ENCODE measurements around the gene CCDC88B. TPM values are rescaled to one million over a fixed set of nuclear protein-coding genes. Genes with fewer than 3 reads are reported as not detected.

Gene CCDC88B
- total and polyA plus RNA-seq, 4 donors, result 3.5 to 4.9 (median 4.0) TPM

- peaks cover 9 to 22% (median 16%) of the 10 kb centered on the region in 4 donors for H3K4me1 ChIP-seq (ENCODE audit: control insufficient read depth in 4 of 4, insufficient read depth in 4 of 4, low read length in 3 of 4)
- no peak for TF ChIP-seq SP1 (IDR thresholded peaks at IDR 0.05)
- no peak for TF ChIP-seq HNF4A (conservative IDR thresholded peaks at IDR 0.05)
- no peak for TF ChIP-seq RXRA (IDR thresholded peaks at IDR 0.05)
- no peak for TF ChIP-seq RAD21 (IDR thresholded peaks at IDR 0.05)
- no peak for TF ChIP-seq FOXA1 (IDR thresholded peaks at IDR 0.05)
- TF ChIP-seq, protein P1, sequence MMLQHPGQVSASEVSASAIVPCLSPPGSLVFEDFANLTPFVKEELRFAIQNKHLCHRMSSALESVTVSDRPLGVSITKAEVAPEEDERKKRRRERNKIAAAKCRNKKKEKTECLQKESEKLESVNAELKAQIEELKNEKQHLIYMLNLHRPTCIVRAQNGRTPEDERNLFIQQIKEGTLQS (IDR thresholded peaks at IDR 0.05), result no peak
- no peak for TF ChIP-seq EGR1 (IDR thresholded peaks at IDR 0.05; ENCODE audit: low read depth in 2 of 2)
- no peak for TF ChIP-seq FOXA2 (IDR thresholded peaks at IDR 0.05)
- TF ChIP-seq, protein P2, sequence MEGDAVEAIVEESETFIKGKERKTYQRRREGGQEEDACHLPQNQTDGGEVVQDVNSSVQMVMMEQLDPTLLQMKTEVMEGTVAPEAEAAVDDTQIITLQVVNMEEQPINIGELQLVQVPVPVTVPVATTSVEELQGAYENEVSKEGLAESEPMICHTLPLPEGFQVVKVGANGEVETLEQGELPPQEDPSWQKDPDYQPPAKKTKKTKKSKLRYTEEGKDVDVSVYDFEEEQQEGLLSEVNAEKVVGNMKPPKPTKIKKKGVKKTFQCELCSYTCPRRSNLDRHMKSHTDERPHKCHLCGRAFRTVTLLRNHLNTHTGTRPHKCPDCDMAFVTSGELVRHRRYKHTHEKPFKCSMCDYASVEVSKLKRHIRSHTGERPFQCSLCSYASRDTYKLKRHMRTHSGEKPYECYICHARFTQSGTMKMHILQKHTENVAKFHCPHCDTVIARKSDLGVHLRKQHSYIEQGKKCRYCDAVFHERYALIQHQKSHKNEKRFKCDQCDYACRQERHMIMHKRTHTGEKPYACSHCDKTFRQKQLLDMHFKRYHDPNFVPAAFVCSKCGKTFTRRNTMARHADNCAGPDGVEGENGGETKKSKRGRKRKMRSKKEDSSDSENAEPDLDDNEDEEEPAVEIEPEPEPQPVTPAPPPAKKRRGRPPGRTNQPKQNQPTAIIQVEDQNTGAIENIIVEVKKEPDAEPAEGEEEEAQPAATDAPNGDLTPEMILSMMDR (IDR thresholded peaks at IDR 0.05; ENCODE audit: low read depth, low read length, missing input control), result no peak
- TF ChIP-seq JUND (IDR thresholded peaks at IDR 0.05), result no peak
- TF ChIP-seq NR2F2 (IDR thresholded peaks at IDR 0.05), result no peak
- TF ChIP-seq, protein P3, sequence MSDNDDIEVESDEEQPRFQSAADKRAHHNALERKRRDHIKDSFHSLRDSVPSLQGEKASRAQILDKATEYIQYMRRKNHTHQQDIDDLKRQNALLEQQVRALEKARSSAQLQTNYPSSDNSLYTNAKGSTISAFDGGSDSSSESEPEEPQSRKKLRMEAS (IDR thresholded peaks at IDR 0.05), result no peak
- H3K4me3 ChIP-seq (ENCODE audit: low read depth in 1 of 3, low read length in 3 of 3), result no peak overlapping the region
- 94% methylated on average over 10 of the region's 10 CpGs for WGBS
- peaks cover 15 to 39% (median 26%) of the 10 kb centered on the region in 4 donors for H3K36me3 ChIP-seq (ENCODE audit: control insufficient read depth in 4 of 4, insufficient read depth in 3 of 4, low read depth in 1 of 4, low read length in 3 of 4)
- H3K27me3 ChIP-seq (ENCODE audit: control insufficient read depth in 4 of 4, insufficient read depth in 4 of 4, low read length in 3 of 4), result no peaks in the 10 kb centered on the region
- H3K9ac ChIP-seq (ENCODE audit: low read depth in 1 of 2, low read length in 2 of 2), result no peak overlapping the region
- DNase-seq (ENCODE audit: low spot score), result no peak
- H3K27ac ChIP-seq (ENCODE audit: low read depth in 1 of 2, low read length in 2 of 2), result no peak overlapping the region
- no peaks in the 10 kb centered on the region for H3K9me3 ChIP-seq (ENCODE audit: control insufficient read depth in 4 of 4, low read length in 3 of 4)
These were observed 22.3 kb downstream of the CCDC88B start for GRCh38 chr11:64362339-64362738.

DNA sequence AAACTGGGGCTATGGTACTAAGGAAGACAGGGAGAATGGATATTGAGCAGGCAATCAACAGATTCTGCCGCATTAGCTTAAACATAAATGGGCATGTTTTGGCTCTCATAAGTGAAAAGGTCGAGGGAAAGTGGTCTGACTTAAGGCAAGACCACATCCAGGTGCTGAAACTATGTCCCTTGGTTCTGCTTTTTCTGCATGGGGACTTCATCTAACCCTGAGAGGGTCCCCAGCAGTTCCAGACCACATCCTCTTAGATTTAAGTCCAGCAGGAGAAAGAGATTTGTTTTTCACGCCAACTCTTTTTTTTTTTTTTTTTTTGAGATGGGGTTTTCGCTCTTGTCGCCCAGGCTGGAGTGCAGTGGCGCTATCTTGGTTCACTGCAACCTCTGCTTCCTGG lies 24.4 kb downstream of the CCDC88B start:
- Histone ChIP-seq H3K9me3 (ENCODE audit: control insufficient read depth in 4 of 4, low read length in 3 of 4) (no peaks in the 10 kb centered on the region), H3K4me3 (ENCODE audit: low read depth in 1 of 3, low read length in 3 of 3) (no peak overlapping the region), H3K4me1 (ENCODE audit: control insufficient read depth in 4 of 4, insufficient read depth in 4 of 4, low read length in 3 of 4) (peaks cover 3 to 10% (median 6%) of the 10 kb centered on the region in 4 donors), H3K27me3 (ENCODE audit: control insufficient read depth in 4 of 4, insufficient read depth in 4 of 4, low read length in 3 of 4) (no peaks in the 10 kb centered on the region), H3K9ac (ENCODE audit: low read depth in 1 of 2, low read length in 2 of 2) (no peak overlapping the region), H3K36me3 (ENCODE audit: control insufficient read depth in 4 of 4, insufficient read depth in 3 of 4, low read depth in 1 of 4, low read length in 3 of 4) (peaks cover 23 to 41% (median 31%) of the 10 kb centered on the region in 4 donors), H3K27ac (ENCODE audit: low read depth in 1 of 2, low read length in 2 of 2) (no peak overlapping the region)
- no peak for DNase-seq (ENCODE audit: low spot score)
- TF ChIP-seq ZBTB33 (IDR thresholded peaks at IDR 0.05) (no peak), JUND (IDR thresholded peaks at IDR 0.05) (no peak), RAD21 (IDR thresholded peaks at IDR 0.05) (no peak), REST (IDR thresholded peaks at IDR 0.05) (no peak), GABPA (IDR thresholded peaks at IDR 0.05 in 1 of 2, conservative IDR thresholded peaks at IDR 0.05 in 1 of 2) (no peak), YY1 (IDR thresholded peaks at IDR 0.05) (no peak), EGR1 (IDR thresholded peaks at IDR 0.05; ENCODE audit: low read depth in 2 of 2) (no peak), TAF1 (conservative IDR thresholded peaks at IDR 0.05) (no peak), HNF4A (conservative IDR thresholded peaks at IDR 0.05) (no peak), FOXA2 (IDR thresholded peaks at IDR 0.05) (no peak), HNF4G (IDR thresholded peaks at IDR 0.05) (no peak), RXRA (IDR thresholded peaks at IDR 0.05) (no peak), SP1 (IDR thresholded peaks at IDR 0.05) (no peak), NR2F2 (IDR thresholded peaks at IDR 0.05) (no peak), FOXA1 (IDR thresholded peaks at IDR 0.05) (no peak)
- TF ChIP-seq, protein P1 (IDR thresholded peaks at IDR 0.05), result no peak
- TF ChIP-seq, protein P3 (IDR thresholded peaks at IDR 0.05), result no peak
- TF ChIP-seq, protein P2 (IDR thresholded peaks at IDR 0.05; ENCODE audit: low read depth, low read length, missing input control), result no peak
- WGBS, result 89% methylated on average over 6 of the region's 6 CpGs

Measured in liver (tissue), 9 donors.